WERI-Rb-1 (cell line): ENCODE results near the gene TMEM184A.

Source experiments
- DNase-seq: peaks from one replicate; pipeline ENCODE4 v3.0.0-alpha.2; 2020
- H3K27ac ChIP-seq: fragments of 250-450 bp; sonication (Bioruptor Pico); 2 replicates; pipeline ENCODE4 v1.5.1; 2020; ENCODE audit warnings: mild to moderate bottlenecking, moderate library complexity
- H3K27me3 ChIP-seq: fragments of 250-450 bp; sonication (Bioruptor Pico); 2 replicates; pipeline ENCODE4 v1.5.1; 2021; ENCODE audit warnings: mild to moderate bottlenecking, low read depth, moderate library complexity; ENCODE audit not compliant: insufficient read depth, severe bottlenecking
- H3K36me3 ChIP-seq: fragments of 250-450 bp; sonication (Bioruptor Pico); 2 replicates; pipeline ENCODE4 v1.5.1; 2020; ENCODE audit warnings: mild to moderate bottlenecking, moderate library complexity
- H3K4me3 ChIP-seq: 2 replicates; pipeline ENCODE4 v1.5.1; 2011; ENCODE audit warnings: low read depth, mild to moderate bottlenecking, control low read depth, low read length
- H3K9me3 ChIP-seq: fragments of 250-450 bp; sonication (Bioruptor Pico); 2 replicates; pipeline ENCODE4 v1.5.1; 2021; ENCODE audit warnings: mild to moderate bottlenecking, moderate library complexity; ENCODE audit not compliant: severe bottlenecking
- TF ChIP-seq, protein P1 (sequence below): IDR thresholded peaks from 2 replicates; pipeline ENCODE4 v1.5.1; 2011; ENCODE audit warnings: low read depth, mild to moderate bottlenecking, control low read depth, inconsistent platforms, low read length

Gene TMEM184A

GRCh38 chr7:1499367-1500029 lies 56.5 kb downstream of the TMEM184A start:
- H3K36me3 ChIP-seq, result peaks cover 66% of the 10 kb centered on the region
- DNase-seq, result no peak

DNA sequence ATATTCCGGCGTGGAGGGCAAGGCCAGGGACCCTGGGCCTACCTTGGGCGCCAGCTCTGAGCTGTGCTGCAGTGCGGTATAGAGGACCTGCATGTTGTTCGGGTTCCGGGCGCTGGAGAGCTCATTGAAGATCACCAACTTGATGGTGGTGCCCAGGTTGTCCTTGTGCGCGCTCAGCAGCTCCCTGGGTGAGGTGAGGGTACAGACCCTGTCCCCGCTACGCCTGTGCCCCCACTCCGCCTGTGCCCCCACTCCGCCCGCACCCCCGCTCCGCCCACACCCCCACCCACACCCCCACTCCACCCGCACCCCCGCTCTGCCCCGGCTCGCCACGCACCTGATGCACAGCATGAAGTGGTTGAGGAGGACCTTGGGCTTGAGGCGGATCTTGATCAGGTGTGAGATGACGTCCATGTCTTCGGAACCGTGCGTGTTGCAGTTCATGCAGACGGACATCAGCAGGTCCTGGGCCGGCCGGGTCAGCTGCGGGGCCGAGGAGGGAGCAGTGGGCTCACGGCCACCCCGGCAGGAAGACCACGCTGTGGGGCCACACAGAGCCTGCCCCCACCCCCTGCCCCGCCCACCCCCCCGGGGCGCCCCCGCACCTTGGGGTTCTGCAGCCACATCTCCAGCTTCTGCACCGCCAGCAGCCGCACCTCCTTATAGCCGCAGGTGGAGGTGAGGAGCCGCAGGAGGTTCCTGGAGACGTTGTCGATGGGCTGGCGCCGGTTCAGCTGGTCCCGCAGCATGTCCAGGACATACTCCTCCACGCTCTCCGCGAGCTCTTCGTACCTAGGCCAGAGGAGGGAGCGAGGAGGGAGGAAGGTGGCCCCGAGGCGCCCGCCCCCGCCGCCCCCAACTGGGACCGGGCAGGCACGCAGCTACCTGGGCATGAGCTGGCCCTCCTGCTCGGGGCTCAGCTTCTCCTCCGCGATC lies 57.4 kb downstream of the TMEM184A start:
- H3K9me3 ChIP-seq, result no peaks in the 10 kb centered on the region
- no peak overlapping the region for H3K27ac ChIP-seq
- no peak overlapping the region for H3K4me3 ChIP-seq
- peaks cover 75% of the 10 kb centered on the region for H3K36me3 ChIP-seq
- H3K27me3 ChIP-seq, result no peaks in the 10 kb centered on the region
- no peak for DNase-seq
- TF ChIP-seq, protein P1, sequence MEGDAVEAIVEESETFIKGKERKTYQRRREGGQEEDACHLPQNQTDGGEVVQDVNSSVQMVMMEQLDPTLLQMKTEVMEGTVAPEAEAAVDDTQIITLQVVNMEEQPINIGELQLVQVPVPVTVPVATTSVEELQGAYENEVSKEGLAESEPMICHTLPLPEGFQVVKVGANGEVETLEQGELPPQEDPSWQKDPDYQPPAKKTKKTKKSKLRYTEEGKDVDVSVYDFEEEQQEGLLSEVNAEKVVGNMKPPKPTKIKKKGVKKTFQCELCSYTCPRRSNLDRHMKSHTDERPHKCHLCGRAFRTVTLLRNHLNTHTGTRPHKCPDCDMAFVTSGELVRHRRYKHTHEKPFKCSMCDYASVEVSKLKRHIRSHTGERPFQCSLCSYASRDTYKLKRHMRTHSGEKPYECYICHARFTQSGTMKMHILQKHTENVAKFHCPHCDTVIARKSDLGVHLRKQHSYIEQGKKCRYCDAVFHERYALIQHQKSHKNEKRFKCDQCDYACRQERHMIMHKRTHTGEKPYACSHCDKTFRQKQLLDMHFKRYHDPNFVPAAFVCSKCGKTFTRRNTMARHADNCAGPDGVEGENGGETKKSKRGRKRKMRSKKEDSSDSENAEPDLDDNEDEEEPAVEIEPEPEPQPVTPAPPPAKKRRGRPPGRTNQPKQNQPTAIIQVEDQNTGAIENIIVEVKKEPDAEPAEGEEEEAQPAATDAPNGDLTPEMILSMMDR, result no peak

More at GRCh38 chr7:1499367-1500029, 56.5 kb downstream of the TMEM184A start:
- no peak overlapping the region for H3K27ac ChIP-seq
- TF ChIP-seq, protein P1, result no peak
- H3K27me3 ChIP-seq, result no peaks in the 10 kb centered on the region
- H3K4me3 ChIP-seq, result no peak overlapping the region
- no peaks in the 10 kb centered on the region for H3K9me3 ChIP-seq

- H3K27me3 ChIP-seq, result no peaks in the 10 kb centered on the region
- TF ChIP-seq, protein P1, result no peak
- H3K27ac ChIP-seq, result no peak overlapping the region
- H3K4me3 ChIP-seq, result no peak overlapping the region
- DNase-seq, result no peak
- peaks cover 70% of the 10 kb centered on the region for H3K36me3 ChIP-seq
- no peaks in the 10 kb centered on the region for H3K9me3 ChIP-seq
These were observed 58.6 kb downstream of the TMEM184A start for GRCh38 chr7:1497293-1497927.

GRCh38 chr7:1496531-1497292 lies 59.3 kb downstream of the TMEM184A start:
- no peak overlapping the region for H3K27ac ChIP-seq
- H3K36me3 ChIP-seq, result peaks cover 70% of the 10 kb centered on the region
- no peaks in the 10 kb centered on the region for H3K9me3 ChIP-seq
- TF ChIP-seq, protein P1, result no peak
- H3K4me3 ChIP-seq, result no peak overlapping the region
- no peaks in the 10 kb centered on the region for H3K27me3 ChIP-seq
- no peak for DNase-seq

DNA sequence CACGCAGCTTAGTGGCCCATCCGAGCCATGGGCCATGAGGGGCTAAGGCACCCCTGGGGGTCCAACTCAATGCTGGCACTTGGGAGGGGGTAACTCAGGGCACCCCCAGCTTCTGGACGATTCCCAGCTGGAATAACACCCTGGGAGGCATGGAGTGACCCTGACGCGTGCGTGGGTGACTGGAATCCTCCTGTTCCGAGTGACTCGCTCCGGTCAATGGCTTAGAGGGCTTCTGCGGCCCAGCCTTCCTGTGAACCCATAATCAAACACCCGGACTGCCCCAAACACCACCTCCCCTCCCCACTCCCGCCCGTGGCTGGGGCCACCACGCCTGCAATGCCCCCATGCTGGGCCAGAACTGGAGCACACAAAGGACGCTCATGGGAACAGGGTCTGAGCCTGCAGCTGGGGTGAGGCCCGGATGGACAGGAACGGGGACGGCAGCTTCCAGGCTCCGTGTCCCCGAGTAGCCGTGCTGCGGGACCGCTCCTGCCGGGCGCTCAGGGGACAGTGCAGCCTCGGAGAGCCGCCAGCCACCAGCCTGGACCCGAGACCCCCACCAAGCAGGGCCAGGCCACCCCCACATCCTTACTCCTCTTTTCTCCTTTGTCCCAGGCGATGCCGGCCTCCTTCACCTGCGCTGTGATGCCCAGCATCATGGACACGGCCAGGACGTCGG lies 60.3 kb downstream of the TMEM184A start:
- Histone ChIP-seq H3K36me3 (peaks cover 72% of the 10 kb centered on the region), H3K9me3 (no peaks in the 10 kb centered on the region), H3K27me3 (no peaks in the 10 kb centered on the region), H3K4me3 (no peak overlapping the region), H3K27ac (no peak overlapping the region)
- no peak for DNase-seq
- TF ChIP-seq, protein P1, result no peak
